AG04450 (cell line): ENCODE results near the gene RNF207. TPM values are rescaled to one million over a fixed set of nuclear protein-coding genes. Genes with fewer than 3 reads are reported as not detected.

Experiments
- CTCF ChIA-PET: fragments of 300-600, 350-600 bp; formaldehyde crosslinking; extraction: SDS; loops from one replicate; lab custom pipeline; 2022; ENCODE audit warnings: antibody characterized with exemption, inconsistent platforms; lab: Charles Lee
- POLR2A ChIA-PET: fragments of 350-600 bp; formaldehyde crosslinking; extraction: SDS; loops from one replicate; lab custom pipeline; 2021; ENCODE audit warnings: antibody characterized with exemption, inconsistent platforms; lab: Yijun Ruan, JAX
- DNase-seq: peaks from one replicate; pipeline ENCODE4 v3.0.0-alpha.2; 2011; ENCODE audit warnings: low read depth, low spot score
- H3K27ac ChIP-seq: one replicate; pipeline ENCODE4 v1.5.1; 2012; ENCODE audit warnings: low read depth, low read length, control low read depth
- H3K27me3 ChIP-seq: one replicate; pipeline ENCODE4 v1.6.0; 2012; ENCODE audit warnings: low read length; ENCODE audit not compliant: control insufficient read depth, insufficient read depth
- H3K4me3 ChIP-seq: 2 replicates; pipeline ENCODE4 v1.5.1; 2011; ENCODE audit warnings: mild to moderate bottlenecking, low read depth, low read length, control low read depth
- H3K9me3 ChIP-seq: 2 replicates; pipeline ENCODE4 v1.5.1; 2012; ENCODE audit warnings: low read length; ENCODE audit not compliant: control insufficient read depth, insufficient read depth
- CTCF ChIP-seq: IDR thresholded peaks from 2 replicates; pipeline ENCODE4 v1.5.1; 2011; ENCODE audit warnings: low read depth, low read length, control low read depth, inconsistent platforms
- polyA plus RNA-seq: library from polyadenylated mRNA; depleted of rRNA; stranded (reverse); fragments of >200 nt; gene quantifications from 2 replicates; pipeline ENCODE4 v1.2.3, GENCODE V29; 2011

Gene RNF207
- polyA plus RNA-seq, 1 experiment = 7.2 TPM

GRCh38 chr1:6267686-6268322 lies 61.9 kb downstream of the RNF207 start:
- Histone ChIP-seq H3K4me3 (no peak overlapping the region), H3K9me3 (no peaks in the 10 kb centered on the region; the same call in 1 of the 2 replicates), H3K27me3 (no peaks in the 10 kb centered on the region), H3K27ac (no peak overlapping the region)
- CTCF ChIA-PET = interaction anchor here (1.2 to 1.5 kb wide), 2 partner anchors 21 to 23 kb away, joined by 3 to 7 read pairs; no protein-coding TSS in a partner anchor
- no peak for DNase-seq
- POLR2A ChIA-PET = no interaction called here
- no peak for TF ChIP-seq CTCF

- ChIA-PET CTCF (interaction anchor here (1.2 kb wide), 1 partner anchor 21 kb away, joined by 7 read pairs; no protein-coding TSS in a partner anchor), POLR2A (no interaction called here)
- Histone ChIP-seq H3K27me3 (no peaks in the 10 kb centered on the region), H3K9me3 (no peaks in the 10 kb centered on the region; the same call in 1 of the 2 replicates), H3K27ac (no peak overlapping the region), H3K4me3 (no peak overlapping the region)
- TF ChIP-seq CTCF = no peak
- no peak for DNase-seq
These were observed 62.5 kb downstream of the RNF207 start for GRCh38 chr1:6268415-6268814.

DNA sequence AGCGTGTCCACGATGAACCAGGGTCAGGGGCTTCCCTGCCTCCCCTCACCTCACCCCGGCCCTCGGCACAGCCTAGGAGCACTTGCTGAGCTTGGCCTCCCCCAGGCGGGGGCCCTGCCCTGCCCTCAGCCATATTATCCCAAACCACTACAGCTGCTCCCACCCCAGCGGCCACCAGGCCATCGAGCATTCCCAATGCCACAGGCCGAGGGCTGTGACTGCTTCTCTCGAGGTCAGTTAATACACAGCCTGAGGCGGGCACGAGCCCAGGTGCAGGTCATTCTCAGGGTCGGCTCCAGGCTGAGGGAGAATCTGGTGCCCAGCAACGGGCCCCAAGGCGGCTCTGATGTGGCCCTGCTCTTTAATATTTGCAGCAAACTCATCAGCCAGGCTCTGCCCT lies 63.4 kb downstream of the RNF207 start:
- DNase-seq = no peak
- POLR2A ChIA-PET = no interaction called here
- TF ChIP-seq CTCF = no peak
- no peaks in the 10 kb centered on the region; the same call in 1 of the 2 replicates for H3K9me3 ChIP-seq
- CTCF ChIA-PET = no interaction called here
- H3K4me3 ChIP-seq = no peak overlapping the region
- no peak overlapping the region for H3K27ac ChIP-seq
- H3K27me3 ChIP-seq = no peaks in the 10 kb centered on the region

DNA sequence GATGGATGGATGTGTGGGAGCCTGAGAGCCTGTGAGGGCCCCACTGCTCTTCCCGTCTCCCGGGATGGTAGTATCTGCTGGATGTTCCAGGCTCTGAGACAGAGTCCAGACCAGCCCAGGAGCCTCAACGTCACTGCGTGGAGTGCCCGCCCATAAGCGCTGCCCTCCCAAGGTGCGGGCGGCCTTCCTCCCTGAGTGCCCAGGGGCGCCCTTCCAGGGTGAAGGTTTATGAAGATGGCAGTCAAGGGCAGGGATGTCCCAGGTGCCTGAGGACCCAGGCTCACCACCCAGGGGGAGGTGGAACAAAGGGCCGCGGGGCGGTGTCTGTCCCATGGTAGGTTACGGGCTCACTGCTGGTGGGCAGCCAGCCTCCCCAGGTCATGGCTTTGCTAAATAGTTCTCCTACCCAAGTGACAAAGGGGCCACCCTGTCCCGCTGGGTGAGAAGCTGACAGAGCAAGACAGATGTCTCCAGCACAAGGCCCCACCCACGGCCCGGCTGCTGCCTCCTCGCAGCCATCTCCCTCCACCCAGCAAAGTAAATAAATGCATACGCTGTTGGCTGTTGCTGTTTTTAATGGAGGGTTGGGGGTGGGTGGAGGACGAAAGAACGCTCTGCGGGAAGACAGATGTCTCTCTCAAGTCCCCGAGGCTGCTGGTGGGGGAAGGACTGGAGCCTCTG lies 63.9 kb downstream of the RNF207 start:
- DNase-seq = no peak
- Histone ChIP-seq H3K27ac (no peak overlapping the region), H3K4me3 (no peak overlapping the region), H3K9me3 (no peaks in the 10 kb centered on the region; the same call in 1 of the 2 replicates), H3K27me3 (no peaks in the 10 kb centered on the region)
- TF ChIP-seq CTCF = no peak
- ChIA-PET CTCF (interaction anchor here (1.9 kb wide), 1 partner anchor 23 kb away, joined by 6 read pairs; no protein-coding TSS in a partner anchor), POLR2A (no interaction called here)

- POLR2A ChIA-PET = no interaction called here
- Histone ChIP-seq H3K4me3 (no peak overlapping the region), H3K9me3 (no peaks in the 10 kb centered on the region; the same call in 1 of the 2 replicates), H3K27me3 (no peaks in the 10 kb centered on the region), H3K27ac (no peak overlapping the region)
- no peak for DNase-seq
- CTCF ChIA-PET = interaction anchor here (1.9 kb wide), 1 partner anchor 24 kb away, joined by 6 read pairs; no protein-coding TSS in a partner anchor
- TF ChIP-seq CTCF = no peak
These were observed 64.5 kb downstream of the RNF207 start for GRCh38 chr1:6270401-6270800.
